Anterior cingulate cortex (tissue), 58 donors: Measurements from ENCODE around the gene MARS1.
A peak's percentile ranks its signal among the peaks of the same experiment; 100 is the strongest.
"Not testable (repeated sequence)": the region's sequence is repeated elsewhere in the genome, so short reads cannot be mapped to it uniquely, and the experiment has no call there.

ENCODE experiments used
- DNase-seq, 58 donors: peaks; one replicate each; lab custom pipeline; 2025; lab: John Stamatoyannopoulos, UW

The MARS1 gene

DNA sequence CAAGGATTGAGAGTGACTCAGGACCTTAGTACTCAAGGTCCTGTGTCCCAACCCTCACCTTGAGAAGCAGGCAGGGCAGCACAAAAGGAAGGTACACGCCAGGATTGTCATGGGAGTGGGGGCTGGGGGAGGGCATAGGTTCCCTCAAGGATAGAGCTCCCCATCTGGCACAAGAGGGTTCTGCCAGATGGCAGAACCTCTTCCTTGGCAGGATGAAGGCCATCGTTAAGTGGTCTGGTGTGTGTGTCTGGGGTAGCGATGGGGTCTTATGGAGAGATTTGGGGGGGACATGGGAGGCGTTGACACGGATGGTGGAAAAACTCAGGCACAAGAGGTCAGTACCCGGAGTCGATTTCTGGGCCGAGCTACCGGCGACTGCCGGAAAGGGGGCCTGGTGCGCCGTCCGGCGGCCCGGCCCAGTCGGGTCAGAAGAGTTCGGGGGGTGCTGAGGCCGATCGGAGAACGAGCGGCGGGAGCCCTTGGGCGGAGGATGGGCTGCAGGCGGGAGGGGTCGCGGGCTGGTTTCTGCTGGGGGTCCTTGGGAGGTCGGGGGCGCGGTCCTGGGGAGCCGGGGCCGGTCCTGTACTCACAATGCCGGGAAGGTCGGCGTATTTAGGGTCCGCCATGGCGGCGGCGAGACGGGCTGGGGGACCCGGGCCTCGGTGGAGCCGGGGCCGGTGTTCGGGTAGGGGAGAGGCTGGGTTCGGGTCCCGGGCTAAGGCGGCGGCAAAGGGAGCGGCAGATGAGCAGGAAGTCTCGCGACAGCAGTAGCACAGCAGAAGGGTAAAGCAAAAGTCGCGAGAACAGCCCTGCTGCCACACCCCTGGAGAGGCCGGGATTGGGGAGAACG is 58.8 kb downstream of the MARS1 start, which contains the start of gene DCTN2:
Gene DCTN2, minus strand, starts transcription at position 755 of the 850 bp plus-strand sequence. Its CDS starts 129 bp downstream, at position 626.
- DNase-seq: peak; percentile 50 to 98 (median 93)

DNA sequence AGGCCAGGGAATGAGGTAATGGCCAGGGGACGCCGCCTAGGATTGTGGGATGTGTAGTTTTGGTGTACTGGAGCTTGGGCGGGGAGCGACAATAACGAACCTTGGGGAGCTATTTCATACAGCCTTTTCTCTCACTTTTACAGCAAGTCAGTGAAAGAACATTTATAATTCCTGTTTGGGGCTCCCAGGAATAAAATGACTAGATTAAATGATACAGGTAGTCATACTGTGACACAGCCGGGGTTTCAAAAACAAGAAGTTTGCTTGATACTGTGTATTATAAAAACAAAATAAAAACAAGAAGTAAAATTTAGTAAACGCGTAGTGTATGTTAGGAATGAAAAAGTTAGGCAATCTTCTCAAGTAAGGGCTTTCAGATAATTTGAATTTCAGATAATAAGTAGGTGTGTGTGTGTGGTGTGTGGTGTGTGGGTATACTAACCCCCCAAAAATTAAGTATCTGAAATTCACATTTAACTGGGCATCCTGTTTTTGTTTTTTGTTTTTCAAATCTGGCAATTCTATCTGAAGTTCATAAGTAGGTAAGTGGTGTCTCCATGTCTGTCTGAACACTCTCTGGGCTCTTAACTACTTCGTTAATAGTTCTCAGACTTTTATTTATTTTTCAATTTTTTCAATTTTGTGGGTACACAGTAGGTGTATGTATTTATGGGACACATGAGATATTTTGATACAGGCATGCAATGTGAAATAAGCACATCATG is 59.6 kb downstream of the MARS1 start:
- no peak for DNase-seq

DNA sequence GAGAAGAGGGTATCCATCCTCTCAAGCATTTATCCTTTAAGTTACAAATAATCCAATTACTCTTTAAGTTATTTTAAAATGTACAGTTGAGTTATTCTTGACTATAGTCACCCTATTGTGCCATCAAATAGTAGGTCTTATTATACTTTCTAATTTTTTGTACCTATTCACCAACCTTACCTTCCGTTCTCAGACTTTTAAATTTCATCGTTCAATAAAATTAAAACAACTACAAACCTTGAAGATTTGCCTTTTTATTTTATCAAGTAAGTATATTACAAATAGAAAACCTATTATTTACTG is 60.1 kb downstream of the MARS1 start:
- DNase-seq: no peak

DNA sequence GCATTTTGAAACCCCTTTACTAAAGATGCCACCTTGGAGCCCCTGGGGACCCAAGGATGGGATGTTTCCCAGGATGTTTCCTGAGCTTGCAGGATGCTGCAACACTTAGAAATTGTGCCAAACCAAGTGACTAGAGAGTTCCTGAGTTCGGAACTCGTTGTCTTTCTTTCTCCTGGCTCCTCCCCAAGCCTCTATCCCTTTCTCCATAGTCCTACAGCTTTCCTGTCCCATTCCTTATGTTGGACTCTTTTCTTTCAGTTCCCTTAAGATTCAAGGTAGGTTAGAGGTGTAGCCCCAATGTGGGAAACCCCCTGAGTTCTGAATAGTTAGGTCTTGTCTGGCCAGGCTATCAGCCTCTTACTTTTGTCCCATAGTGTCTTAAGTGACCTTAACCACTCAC is 60.6 kb downstream of the MARS1 start:
- DNase-seq: no peak

DNA sequence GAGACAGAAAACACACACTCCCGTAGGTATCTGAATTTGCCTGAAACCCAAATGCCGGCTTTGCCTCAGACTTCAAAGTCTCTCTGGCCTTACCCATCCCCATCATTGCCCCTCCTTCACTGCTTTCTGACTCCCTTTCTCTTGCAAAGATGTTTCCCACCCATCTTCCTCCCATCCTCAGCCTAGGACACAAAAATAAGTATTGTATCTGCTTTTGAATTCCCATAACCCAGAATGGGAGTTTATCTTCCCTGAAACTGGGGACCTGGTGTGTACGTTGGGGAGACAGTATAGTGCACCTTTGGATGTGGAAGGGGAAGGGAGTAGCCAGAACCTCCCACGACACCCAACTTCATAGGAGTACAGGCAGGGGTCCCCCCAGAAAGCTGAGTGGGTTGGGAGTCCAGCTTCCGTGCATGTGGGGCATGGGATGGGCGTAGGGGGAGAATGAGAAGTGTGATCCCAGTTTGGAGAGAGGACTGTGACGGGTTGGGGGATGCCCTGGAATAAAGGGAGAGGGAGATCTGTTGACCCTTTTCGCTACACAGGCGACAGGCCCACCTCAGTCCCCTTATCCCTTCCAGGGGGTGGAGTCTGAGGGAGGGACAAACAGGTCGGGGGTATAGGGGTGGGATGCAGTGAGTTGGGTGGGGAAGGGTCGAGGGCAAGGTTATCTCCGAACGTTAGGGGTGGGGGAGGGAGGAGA is 61.5 kb downstream of the MARS1 start:
- DNase-seq: peak in 3 of 58 donors; percentile 1 to 61 (median 15)

DNA sequence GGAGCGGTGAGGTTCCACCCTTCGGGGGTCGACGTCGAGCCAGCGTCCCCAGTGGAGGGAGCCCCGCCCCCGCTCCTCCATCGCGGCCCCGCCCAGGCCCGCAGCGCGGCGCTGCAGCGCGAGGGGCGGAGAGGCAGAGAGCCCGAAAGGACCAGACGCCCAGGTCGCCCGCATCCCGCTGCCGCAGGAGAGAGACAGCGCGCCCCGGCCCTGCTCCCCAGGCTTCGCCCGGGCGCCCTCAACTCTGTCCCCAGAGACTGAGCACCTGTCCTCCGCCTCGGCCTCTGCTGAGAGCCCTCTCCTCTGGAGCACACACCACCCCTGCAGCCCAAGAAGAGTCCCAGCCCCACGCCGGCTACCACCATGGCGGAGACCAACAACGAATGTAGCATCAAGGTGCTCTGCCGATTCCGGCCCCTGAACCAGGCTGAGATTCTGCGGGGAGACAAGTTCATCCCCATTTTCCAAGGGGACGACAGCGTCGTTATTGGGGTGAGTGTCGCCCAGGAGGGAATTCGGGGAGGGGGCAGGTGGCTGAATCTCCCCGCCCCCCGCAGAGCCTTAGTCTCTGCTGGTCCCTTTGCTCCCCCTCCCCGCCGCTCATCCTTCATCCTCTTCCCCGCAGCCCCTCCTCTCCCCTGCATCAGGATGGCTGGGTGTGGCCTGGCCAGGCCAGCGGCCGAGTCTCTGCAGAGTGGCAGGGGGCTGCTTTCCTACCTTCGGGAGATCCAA is 62.2 kb downstream of the MARS1 start, which contains the start of gene KIF5A:
Gene KIF5A, plus strand, starts transcription at position 136 of the 732 bp plus-strand sequence. Its CDS starts 228 bp downstream, at position 364.
- DNase-seq: peak in 51 of 58 donors; percentile 11 to 83 (median 44)

DNA sequence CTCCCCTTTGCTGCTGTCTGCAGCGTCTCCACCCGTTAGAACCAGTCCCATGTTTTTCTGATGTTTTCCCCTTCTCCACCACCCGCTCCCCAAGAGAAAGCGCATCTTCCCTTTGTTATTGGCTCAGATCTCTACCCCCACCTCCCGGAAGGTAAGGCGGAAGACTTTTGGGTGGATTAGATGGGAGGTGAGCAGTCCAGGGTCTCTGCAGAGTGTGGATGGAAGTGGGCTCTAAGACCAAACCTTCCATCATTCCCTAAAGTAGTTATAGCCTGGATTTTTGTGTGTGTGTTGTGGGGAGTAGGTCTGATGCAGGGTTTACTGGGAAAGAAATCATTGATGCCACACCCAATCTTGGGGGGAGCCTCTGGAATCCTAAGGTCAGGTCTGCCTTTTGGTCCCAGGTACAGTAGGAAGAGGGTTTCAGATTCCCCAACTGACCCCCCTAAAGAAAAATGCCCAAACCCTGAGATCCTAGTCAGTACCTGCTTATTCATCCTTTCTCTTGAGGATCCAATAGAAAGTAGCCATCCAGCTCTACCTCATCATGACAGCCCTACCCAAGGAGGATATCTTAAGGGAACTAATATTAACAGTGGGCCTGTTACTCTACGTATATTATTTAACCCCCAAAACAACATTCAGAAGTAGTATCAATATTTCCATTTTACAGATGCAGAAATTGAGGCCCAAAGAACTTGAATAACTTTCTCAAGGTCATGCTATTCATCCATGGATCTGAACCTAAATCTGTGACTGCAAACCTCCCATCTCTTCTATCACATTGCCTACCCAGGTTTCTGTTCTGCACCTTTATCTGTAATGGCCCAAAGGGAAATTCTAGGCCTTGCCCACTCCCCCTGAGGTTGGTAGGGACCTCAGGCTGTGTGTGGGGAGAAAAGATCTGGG is 63.0 kb downstream of the MARS1 start:
- peak in 1 of 58 donors; percentile 44 for DNase-seq

DNA sequence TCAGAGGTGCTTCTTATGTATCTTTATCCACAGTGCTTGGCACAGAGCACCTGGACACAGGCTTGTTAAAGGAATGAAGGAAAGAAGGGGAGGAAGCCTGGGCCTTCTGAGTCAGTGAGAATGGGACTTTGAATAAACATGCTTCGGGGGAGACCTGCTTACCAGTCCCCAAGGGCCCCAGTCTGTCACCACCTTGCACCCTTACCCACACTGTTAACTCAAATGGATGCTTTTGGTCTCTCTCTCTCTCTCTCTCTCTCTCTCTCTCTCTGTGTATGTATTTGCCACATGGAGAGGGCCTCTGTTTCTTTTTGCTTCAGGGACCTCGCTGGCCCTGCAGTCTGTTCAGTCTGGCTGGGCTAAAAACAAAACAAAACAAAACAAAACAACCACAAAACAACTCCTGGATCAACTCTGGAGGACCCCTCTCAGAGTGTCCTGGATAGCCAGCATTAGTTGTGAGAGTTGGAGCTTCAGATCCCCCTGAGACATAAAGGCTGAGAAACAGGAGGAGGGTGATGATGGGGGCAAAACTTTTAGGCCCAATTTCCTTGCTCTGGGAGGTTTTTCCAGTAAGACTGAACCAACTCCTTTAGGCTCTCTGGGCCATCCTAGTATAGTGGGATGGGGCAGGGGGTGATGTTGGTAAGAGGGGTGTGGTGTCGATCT is 63.9 kb downstream of the MARS1 start:
- DNase-seq: no peak

DNA sequence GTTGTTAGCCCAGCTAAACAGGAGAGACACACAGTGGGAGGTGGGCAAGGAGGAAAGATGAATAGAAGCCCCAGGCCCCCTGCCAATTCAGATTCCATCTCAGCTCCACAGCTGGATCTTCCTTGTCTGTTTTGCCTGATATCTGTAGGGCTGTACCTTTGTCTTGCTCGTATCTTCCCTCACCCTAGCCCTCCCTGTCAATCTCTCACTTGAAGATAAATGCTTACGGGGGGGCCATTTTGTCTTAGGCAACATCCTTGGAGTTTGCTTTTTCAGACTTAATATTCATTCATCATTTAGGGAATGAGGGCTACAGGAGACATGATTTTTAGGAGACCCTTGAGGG is 64.4 kb downstream of the MARS1 start:
- no peak for DNase-seq

DNA sequence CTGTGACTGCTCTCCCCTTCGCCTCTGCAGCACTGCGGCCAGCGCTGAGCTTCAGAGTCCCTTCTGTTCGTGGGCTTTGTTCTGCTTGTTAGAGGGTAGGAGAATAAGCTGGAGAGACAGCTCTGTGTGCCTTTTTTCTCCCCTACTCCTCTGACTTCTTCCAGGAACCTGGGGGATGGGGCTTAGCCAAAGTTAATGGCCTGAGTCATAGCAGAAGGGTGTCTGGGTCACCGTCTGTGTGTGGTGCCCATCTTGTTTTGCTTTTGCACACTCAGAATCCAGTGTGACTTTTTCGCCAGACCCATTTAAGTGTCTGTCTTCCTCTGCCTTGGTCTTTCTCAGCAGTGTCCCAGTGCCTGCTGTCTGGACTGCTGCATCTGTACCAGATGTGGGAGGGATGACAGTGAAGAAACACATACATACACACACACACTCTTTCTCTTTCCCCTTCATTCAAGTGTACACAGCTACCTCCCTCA is 65.0 kb downstream of the MARS1 start:
- no peak for DNase-seq

DNA sequence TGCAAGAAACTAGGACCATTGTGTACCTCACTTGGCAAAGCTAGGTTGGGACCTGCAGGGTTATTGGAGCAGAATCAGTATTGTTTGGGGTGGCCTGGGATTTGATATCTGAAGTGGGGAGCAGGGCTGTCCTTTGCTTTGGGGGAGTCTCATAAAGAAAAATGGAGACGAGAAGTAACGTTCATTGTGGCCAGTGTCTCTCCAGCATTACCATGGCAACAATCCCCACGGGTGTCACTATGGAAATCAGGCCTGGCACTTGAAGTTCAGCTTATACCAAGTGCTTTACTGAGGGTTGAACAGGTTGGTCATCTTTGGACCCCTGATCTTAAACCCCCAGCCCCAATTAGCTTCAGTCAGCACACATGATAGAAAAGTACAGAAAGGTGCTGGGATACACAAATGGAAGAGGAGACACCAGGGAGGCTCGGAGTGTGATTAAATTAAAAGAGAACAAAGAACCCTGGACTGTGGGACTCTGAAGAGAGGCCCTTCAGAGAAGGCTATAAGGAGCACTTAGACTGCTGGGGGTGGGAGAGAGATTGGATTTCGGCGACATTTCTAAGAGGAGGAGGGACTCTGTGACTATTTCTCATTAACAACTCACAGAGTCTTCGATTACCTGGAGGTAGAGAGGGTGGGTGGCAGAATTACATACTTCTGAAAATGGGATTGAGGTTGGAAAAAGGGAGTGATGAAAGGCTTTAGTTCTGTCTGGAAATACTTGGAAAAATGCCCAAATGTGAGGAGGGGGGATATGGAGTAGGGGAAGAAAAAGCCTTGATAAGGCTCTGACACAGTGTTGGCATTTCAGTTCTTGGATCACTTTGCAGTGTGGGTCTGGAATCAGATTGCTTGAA is 65.7 kb downstream of the MARS1 start:
- DNase-seq: peak in 1 of 58 donors; percentile 24

DNA sequence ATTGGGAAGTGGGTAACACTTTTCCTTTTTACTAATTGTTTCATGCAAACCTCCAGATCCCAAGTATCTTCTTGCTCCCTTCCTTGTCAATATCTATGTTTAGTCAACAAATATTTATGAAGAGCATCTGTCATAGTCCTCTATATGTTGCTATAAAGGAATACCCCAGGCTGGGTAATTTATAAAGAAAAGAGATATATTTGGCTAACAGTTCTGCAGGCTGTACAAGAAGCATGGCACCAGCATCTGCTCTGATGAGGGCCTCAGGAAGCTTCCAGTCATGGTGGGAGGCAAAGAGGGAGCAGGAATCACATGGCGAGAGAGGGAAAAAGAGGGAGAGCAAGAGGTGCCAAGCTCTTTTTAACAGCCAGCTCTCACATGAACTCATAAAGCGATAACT is 66.6 kb downstream of the MARS1 start:
- DNase-seq: no peak

DNA sequence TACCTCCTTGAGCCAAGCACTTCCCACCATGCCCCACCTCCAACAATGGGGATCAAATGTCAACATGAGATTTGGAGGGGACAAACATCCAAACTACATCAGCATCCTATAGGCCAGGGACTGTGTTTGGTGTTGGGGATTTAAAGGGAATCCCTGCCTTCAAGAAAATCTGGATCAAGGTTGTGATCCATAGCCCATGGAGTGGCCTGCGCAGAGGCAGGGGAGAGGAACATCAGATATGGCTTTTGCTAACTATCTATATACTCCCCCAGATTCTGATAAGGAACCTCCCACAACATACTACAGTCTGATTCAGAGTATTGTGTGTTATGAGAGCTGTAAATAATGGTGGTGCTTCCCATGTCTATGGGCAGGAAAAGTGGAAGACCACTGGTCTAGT is 67.0 kb downstream of the MARS1 start:
- DNase-seq: no peak

DNA sequence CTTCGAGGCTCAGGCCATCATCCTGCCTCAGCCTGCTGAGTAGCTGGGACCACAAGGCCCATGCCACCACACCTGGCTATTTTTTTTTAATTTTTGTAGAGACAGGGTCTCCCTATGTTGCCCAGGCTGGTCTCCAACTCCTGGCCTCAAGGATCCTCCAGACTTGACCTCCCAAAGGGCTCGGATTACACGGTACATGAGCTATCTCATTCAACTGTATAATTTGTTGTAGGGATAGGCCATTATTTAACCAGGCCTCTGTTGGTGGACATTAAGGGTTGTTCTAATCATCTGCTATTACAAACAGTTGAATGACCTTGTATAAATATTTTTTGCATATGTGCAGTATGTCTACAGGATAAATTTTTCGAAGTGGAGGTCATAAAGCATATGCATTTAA is 71.0 kb downstream of the MARS1 start:
- DNase-seq: no peak

DNA sequence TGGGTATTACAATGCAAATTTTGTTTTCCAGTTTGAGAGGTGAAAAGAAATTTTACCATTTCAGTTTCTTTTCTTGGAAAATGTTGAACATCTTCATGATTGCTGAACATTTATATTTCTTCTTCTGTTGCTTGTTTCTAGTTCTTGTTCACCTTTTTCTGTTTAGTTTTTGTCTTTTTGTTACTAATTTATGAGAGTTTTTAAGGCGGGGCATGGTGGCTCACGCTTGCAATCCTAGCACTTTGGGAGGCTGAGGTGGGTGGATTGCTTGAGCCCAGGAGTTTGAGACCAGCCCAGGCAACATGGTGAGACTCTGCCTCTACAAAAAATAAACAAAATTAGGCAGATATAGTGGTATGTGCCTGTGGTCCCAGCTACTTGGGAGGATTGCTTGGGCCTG is 72.6 kb downstream of the MARS1 start:
- DNase-seq: no peak

DNA sequence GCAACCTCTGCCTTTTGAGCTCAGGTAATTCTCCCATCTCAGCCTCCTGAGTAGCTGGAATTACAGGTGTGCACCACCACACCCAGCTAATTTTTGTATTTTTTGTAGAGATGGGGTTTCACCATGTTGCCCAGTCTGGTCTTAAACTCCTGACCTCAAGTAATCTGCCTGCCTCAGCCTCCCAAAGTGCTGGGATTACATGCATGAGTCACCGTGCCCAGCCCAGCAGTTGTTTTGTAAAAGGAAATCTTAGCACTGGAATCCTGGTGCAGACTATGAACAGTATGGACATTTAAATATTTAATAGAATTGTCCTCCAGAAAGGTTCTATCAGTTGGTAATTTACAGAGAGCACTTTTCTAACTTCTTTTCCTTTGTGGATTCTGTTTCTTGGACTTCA is 73.2 kb downstream of the MARS1 start:
- not testable (repeated sequence) for DNase-seq

DNA sequence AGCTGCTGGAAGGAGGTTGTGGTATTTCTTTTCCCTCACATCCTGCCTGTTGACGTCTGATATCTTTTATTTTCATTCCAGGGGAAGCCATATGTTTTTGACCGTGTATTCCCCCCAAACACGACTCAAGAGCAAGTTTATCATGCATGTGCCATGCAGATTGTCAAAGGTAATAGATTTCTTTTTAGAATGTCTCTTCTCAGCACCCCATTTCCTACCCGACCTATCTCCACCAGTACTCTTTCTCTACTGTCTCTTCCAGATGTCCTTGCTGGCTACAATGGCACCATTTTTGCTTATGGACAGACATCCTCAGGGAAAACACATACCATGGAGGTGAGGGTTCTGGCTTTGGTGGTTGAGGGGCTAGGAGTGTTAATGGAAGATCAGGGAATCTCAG is 75.5 kb downstream of the MARS1 start:
- no peak for DNase-seq
